Stimulated activated CD4-positive, alpha-beta T cell treated with anti-CD3 and anti-CD28 coated beads, Interleukin-15, amount 100 ng/mL, for 1 hour (primary cell): ENCODE results near the gene ADM2.

Experiments
- DNase-seq, 2 donors: peaks; one replicate each; pipeline ENCODE4 v3.0.0-alpha.2; 2020; ENCODE audit warnings: low read depth in 1 of 2, low spot score in 1 of 2

Gene ADM2

GRCh38 chr22:50445071-50445879, 36.1 kb upstream of the ADM2 start:
- no peak for DNase-seq

GRCh38 chr22:50445880-50446707, 35.2 kb upstream of the ADM2 start:
- no peak for DNase-seq

GRCh38 chr22:50446708-50447575, 34.4 kb upstream of the ADM2 start:
- DNase-seq: no peak

- no peak for DNase-seq
Observed at GRCh38 chr22:50447576-50448551, 33.5 kb upstream of the ADM2 start.

GRCh38 chr22:50452649-50453048, 28.7 kb upstream of the ADM2 start:
- DNase-seq: no peak

- DNase-seq: no peak
Observed at GRCh38 chr22:50454556-50455075, 26.7 kb upstream of the ADM2 start.

- no peak for DNase-seq
Observed at GRCh38 chr22:50455201-50455600, 26.1 kb upstream of the ADM2 start.

GRCh38 chr22:50456026-50456425, 25.3 kb upstream of the ADM2 start:
- DNase-seq: no peak

- DNase-seq: no peak
Observed at GRCh38 chr22:50456466-50457234, 24.7 kb upstream of the ADM2 start.

- no peak for DNase-seq
Observed at GRCh38 chr22:50459016-50459415, 22.3 kb upstream of the ADM2 start.

- DNase-seq: no peak
Observed at GRCh38 chr22:50459496-50460140, 21.7 kb upstream of the ADM2 start.

GRCh38 chr22:50460938-50461337, 20.4 kb upstream of the ADM2 start:
- no peak for DNase-seq

- DNase-seq: no peak
Observed at GRCh38 chr22:50461536-50461935, 19.8 kb upstream of the ADM2 start.

- no peak for DNase-seq
Observed at GRCh38 chr22:50461979-50462540, 19.3 kb upstream of the ADM2 start.

- no peak for DNase-seq
Observed at GRCh38 chr22:50463188-50463900, 18.0 kb upstream of the ADM2 start.

- DNase-seq: no peak
Observed at GRCh38 chr22:50464451-50464850, 16.9 kb upstream of the ADM2 start.

GRCh38 chr22:50465066-50465930, 16.0 kb upstream of the ADM2 start:
- DNase-seq: no peak
